Peyer's patch (tissue), 4 donors: ENCODE results near the gene SLC35E1. TPM values are rescaled to one million over a fixed set of nuclear protein-coding genes. Genes with fewer than 3 reads are reported as not detected.

ENCODE experiments used
- DNase-seq, 3 donors: peaks; one replicate each; pipeline ENCODE4 v3.0.0-alpha.2; 2017 to 2019
- H3K27ac ChIP-seq, 4 donors: fragments of 200-600 bp; sonication (generic); one replicate each; pipeline ENCODE4 v1.5.1; 2016 to 2019
- H3K27me3 ChIP-seq, 2 donors: fragments of 200-600 bp; sonication (generic); one replicate each; pipeline ENCODE4 v1.5.1; 2019
- H3K36me3 ChIP-seq, 3 donors: fragments of 200-600 bp; sonication (generic); one replicate each; pipeline ENCODE4 v1.5.1; 2016 to 2019
- H3K4me1 ChIP-seq, 4 donors: fragments of 200-600 bp; sonication (generic); one replicate each; pipeline ENCODE4 v1.5.1; 2016 to 2019
- H3K4me3 ChIP-seq, 4 donors: fragments of 200-600 bp; sonication (generic); 1 replicate in 3 of 4; 2 replicates in 1 of 4; pipeline ENCODE4 v1.5.1; 2016 to 2019; ENCODE audit warnings: mild to moderate bottlenecking in 1 of 4
- H3K9me3 ChIP-seq, 4 donors: fragments of 200-600 bp; sonication (generic); one replicate each; pipeline ENCODE4 v1.5.1; 2016 to 2019; ENCODE audit warnings: mild to moderate bottlenecking in 1 of 4
- POLR2A ChIP-seq, 2 donors: fragments of 450-650 bp; IDR thresholded peaks; one replicate each; pipeline ENCODE4 v1.5.1; 2017; ENCODE audit warnings: antibody characterized with exemption in 2 of 2, mild to moderate bottlenecking in 2 of 2, moderate library complexity in 2 of 2
- total RNA-seq, 4 donors: library from RNA; depleted of rRNA; stranded (reverse); fragments of >200 nt; gene quantifications; one replicate each; pipeline ENCODE4 v1.1.0, GENCODE V29; 2016
- TF ChIP-seq, protein P1 (sequence below), 6 experiments: fragments of 450-650 bp in 4 of 6; fragments of 200-600 bp in 2 of 6; sonication (generic) in 1 of 6; IDR thresholded peaks; one replicate each; pipeline ENCODE4 v1.5.1; 2017 to 2019; ENCODE audit warnings: antibody characterized with exemption in 6 of 6, mild to moderate bottlenecking in 3 of 6, moderate library complexity in 1 of 6

The SLC35E1 gene
- total RNA-seq, 4 donors from 2014 or later, result 23.9 to 62.0 (median 41.9) TPM

DNA sequence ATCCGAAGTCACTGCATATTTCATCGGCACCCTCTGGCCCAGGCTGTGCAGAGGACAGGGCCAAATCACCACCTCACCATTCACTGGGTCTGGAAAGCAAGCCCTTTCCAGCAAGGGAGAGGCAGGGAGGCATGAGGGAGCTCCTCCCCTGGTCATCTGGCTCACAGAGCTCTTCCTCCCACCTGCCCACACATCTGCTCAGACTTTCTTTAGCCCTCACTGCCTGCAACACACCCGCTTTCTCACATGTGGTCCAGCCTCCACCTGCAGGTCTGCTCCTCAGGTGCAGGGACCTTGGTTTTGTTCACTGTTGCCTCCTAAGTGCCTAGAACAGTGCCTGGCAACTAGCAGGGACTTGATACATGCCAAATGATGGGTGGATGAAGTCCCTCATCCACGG is 21.0 kb upstream of the SLC35E1 start:
- no peak overlapping the region for H3K27ac ChIP-seq
- TF ChIP-seq POLR2A (IDR thresholded peaks at IDR 0.05), result no peak
- TF ChIP-seq, protein P1, sequence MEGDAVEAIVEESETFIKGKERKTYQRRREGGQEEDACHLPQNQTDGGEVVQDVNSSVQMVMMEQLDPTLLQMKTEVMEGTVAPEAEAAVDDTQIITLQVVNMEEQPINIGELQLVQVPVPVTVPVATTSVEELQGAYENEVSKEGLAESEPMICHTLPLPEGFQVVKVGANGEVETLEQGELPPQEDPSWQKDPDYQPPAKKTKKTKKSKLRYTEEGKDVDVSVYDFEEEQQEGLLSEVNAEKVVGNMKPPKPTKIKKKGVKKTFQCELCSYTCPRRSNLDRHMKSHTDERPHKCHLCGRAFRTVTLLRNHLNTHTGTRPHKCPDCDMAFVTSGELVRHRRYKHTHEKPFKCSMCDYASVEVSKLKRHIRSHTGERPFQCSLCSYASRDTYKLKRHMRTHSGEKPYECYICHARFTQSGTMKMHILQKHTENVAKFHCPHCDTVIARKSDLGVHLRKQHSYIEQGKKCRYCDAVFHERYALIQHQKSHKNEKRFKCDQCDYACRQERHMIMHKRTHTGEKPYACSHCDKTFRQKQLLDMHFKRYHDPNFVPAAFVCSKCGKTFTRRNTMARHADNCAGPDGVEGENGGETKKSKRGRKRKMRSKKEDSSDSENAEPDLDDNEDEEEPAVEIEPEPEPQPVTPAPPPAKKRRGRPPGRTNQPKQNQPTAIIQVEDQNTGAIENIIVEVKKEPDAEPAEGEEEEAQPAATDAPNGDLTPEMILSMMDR (IDR thresholded peaks at IDR 0.05), result no peak
- no peak overlapping the region for H3K4me3 ChIP-seq
- H3K36me3 ChIP-seq, result no peaks in the 10 kb centered on the region
- H3K4me1 ChIP-seq, result peaks cover 0 to 53% (median 31%) of the 10 kb centered on the region in 4 donors
- H3K9me3 ChIP-seq, result no peaks in the 10 kb centered on the region
- H3K27me3 ChIP-seq, result no peaks in the 10 kb centered on the region
- no peak for DNase-seq

DNA sequence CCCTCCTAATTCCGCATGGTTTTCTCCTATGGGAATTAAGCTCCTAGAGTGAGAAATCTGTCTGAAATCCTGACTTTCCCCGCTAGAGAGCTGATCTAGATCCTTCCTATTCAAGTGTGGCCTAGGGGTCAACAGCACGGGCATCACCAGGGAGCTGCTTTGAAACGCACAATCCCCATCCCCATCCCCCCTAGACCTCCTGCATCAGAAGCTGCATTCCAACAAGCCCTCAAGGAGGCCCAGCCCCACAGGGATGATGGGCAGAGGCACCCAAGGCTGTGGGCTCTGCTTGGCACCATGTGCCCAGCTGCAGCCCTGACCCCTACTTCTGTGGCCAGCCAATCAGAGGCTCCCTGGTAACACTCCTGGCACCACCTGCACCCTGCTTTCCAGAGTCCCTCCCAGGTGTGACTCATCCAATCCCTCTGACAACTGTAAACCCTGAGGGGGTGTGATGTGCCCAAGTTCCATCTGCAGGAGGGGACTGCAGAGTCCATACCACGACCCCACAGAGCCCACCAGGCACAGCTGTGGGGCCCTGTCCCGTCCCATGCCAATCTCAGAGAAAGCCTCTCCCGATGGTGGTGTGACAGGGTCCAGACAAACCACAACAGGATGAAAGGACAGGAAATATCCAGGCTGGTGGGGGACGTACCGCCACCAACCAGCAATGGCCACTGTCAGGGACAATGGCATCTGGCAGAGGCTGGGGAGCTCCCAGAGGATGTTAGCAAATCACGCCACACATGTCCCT is 19.8 kb upstream of the SLC35E1 start:
- DNase-seq, result no peak
- H3K9me3 ChIP-seq, result no peaks in the 10 kb centered on the region
- H3K4me3 ChIP-seq, result no peak overlapping the region
- no peaks in the 10 kb centered on the region for H3K36me3 ChIP-seq
- peaks cover 0 to 58% (median 42%) of the 10 kb centered on the region in 4 donors for H3K4me1 ChIP-seq
- no peak for TF ChIP-seq POLR2A (IDR thresholded peaks at IDR 0.05)
- TF ChIP-seq, protein P1 (IDR thresholded peaks at IDR 0.05), result no peak
- no peak overlapping the region for H3K27ac ChIP-seq
- H3K27me3 ChIP-seq, result no peaks in the 10 kb centered on the region

DNA sequence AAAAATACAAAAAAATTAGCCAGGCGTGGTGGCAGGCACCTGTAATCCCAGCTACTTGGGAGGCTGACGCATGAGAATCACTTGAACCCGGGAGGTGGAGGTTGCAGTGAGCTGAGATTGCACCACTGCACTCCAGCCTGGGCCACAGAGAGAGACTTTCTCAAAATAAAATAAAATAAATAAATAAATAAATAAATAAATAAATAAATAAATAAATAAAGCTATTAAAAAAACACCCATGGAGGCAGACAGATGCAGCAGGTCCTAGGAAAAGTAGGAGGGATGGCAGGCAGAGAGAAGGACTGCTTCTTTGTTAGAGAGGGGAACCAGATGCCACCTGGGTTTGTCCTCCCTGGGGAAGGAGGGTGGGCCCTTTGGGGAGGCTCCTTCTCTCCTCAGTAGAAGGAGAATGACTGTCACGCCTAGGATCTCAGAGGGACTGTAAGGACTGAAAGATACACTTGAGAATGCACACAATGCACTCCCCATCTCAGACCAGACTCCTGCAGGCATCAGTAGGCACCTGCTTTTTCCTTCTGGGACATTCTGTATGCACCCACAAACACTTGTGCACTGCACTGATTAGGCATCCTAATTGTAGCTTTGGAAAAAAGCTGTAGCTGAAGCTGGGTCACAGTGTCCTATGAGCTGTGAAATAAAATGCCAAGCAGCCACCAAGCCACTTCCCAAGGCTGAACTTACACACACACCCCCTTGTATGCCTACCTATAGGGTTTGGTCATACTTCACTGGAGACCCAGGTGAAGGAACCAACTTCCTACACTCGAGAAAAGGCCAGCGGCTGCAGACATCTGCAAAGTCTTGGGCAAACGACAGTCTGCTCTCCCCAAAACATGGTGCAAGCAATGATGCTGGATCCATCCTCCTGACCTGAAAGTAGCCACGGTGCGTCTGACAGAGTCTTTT is 18.9 kb upstream of the SLC35E1 start:
- no peak overlapping the region for H3K4me3 ChIP-seq
- TF ChIP-seq, protein P1 (IDR thresholded peaks at IDR 0.05), result no peak
- no peak for TF ChIP-seq POLR2A (IDR thresholded peaks at IDR 0.05)
- H3K27ac ChIP-seq, result peak overlapping the region in 1 of 4 donors; percentile 22
- H3K9me3 ChIP-seq, result no peaks in the 10 kb centered on the region
- no peaks in the 10 kb centered on the region for H3K27me3 ChIP-seq
- peaks cover 0 to 67% (median 50%) of the 10 kb centered on the region in 4 donors for H3K4me1 ChIP-seq
- H3K36me3 ChIP-seq, result no peaks in the 10 kb centered on the region
- DNase-seq, result no peak

DNA sequence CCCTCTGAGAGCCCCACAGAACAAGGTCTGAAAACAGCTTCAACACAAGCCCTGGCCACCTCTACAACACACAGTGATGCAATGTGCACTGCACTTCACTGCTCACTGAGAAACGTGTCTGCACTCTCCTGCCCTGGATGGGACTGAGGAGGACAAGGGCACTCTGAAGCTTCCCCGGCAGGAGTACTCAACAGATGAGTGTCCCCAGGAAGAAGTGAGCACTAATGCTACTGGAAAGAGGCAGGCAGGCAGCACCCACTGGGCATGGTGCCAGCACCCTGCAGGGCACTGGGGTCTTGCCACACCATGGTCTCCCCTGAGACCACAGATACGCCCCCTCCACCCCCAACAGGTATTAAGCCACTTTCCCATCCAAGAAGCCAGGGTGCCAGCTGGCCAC is 17.7 kb upstream of the SLC35E1 start:
- no peak for DNase-seq
- H3K4me3 ChIP-seq, result no peak overlapping the region
- TF ChIP-seq, protein P1 (IDR thresholded peaks at IDR 0.05), result no peak
- TF ChIP-seq POLR2A (IDR thresholded peaks at IDR 0.05), result no peak
- no peak overlapping the region for H3K27ac ChIP-seq
- H3K4me1 ChIP-seq, result peaks cover 0 to 67% (median 56%) of the 10 kb centered on the region in 4 donors
- no peaks in the 10 kb centered on the region for H3K36me3 ChIP-seq
- no peaks in the 10 kb centered on the region for H3K27me3 ChIP-seq
- no peaks in the 10 kb centered on the region for H3K9me3 ChIP-seq

DNA sequence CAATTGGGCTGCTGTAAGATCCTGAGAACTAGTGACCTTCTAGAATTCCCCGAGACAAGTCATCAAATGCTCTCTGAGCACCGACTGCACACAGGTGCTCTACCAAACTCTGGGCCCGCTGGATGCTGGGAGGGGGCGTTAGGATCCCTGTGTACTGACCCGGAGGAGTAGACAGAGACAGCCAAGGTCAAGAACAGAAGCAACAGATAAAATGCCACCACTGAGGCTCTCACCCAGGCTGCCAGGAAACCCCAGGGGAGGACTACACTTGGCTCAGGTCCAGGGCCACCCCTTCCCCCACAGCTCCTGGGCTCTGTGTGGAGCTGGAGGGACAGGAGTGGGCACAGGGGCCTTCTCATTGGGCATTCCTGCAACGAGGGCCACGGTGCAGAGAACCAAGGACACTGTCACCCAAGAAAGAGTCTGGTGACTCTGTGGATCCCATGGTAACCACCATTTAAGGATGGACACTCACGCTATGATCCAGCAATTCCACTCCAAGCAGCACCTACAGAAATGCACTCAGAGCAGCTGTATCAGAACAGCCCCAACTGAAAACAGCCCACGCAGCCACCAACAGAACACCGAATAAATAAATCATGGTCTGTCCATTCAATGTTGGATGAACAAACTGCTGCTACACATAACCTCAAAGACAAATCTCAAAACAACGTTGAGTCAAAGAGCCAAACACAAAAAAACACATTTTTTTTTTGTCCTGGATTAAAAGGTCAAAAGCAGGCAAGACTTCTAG is 16.8 kb upstream of the SLC35E1 start:
- DNase-seq, result no peak

More for the DNA sequence above, 16.8 kb upstream of the SLC35E1 start:
- TF ChIP-seq, protein P1 (IDR thresholded peaks at IDR 0.05), result no peak
- TF ChIP-seq POLR2A (IDR thresholded peaks at IDR 0.05), result no peak
- H3K4me1 ChIP-seq, result peaks cover 6 to 69% (median 48%) of the 10 kb centered on the region in 4 donors
- H3K27me3 ChIP-seq, result no peaks in the 10 kb centered on the region
- H3K27ac ChIP-seq, result peak overlapping the region in 3 of 4 donors; percentile 84 to 91 (median 87)
- H3K9me3 ChIP-seq, result no peaks in the 10 kb centered on the region
- H3K4me3 ChIP-seq, result peak overlapping the region in 1 of 4 donors; percentile 47
- H3K36me3 ChIP-seq, result no peaks in the 10 kb centered on the region
